Lower leg skin (tissue), 3 donors: ENCODE measurements around the gene DIP2C.

Experiments used
- POLR2A ChIP-seq, 2 donors: fragments of 450-650 bp; IDR thresholded peaks; one replicate each; pipeline ENCODE4 v1.6.1; 2016 to 2017; ENCODE audit warnings: antibody characterized with exemption in 2 of 2, mild to moderate bottlenecking in 1 of 2, moderate library complexity in 1 of 2
- TF ChIP-seq, protein P1 (sequence below), 3 donors: fragments of 450-650 bp; IDR thresholded peaks; one replicate each; pipeline ENCODE4 v1.5.1; 2016; ENCODE audit warnings: antibody characterized with exemption in 3 of 3, mild to moderate bottlenecking in 3 of 3, moderate library complexity in 2 of 3

DNA sequence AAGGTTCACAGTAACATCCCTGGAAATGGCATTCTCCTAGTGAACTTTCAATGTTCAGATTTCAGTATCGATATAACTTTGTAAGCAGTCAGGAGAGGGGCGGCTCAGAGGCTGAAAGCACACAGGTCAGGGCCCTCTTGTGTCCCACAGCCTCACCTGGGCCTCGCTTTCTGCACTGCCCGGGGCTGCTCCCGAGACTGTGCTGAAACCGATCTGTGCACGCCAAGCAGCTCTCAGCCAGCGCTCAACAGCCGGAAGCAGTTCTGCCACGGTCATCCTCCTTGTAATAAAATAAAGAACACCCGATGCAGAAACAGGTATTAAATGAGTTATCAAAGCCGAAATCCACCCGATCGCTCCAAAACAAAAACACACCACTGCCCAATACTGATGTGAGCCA is 106.0 kb downstream of the DIP2C start:
- TF ChIP-seq, protein P1, sequence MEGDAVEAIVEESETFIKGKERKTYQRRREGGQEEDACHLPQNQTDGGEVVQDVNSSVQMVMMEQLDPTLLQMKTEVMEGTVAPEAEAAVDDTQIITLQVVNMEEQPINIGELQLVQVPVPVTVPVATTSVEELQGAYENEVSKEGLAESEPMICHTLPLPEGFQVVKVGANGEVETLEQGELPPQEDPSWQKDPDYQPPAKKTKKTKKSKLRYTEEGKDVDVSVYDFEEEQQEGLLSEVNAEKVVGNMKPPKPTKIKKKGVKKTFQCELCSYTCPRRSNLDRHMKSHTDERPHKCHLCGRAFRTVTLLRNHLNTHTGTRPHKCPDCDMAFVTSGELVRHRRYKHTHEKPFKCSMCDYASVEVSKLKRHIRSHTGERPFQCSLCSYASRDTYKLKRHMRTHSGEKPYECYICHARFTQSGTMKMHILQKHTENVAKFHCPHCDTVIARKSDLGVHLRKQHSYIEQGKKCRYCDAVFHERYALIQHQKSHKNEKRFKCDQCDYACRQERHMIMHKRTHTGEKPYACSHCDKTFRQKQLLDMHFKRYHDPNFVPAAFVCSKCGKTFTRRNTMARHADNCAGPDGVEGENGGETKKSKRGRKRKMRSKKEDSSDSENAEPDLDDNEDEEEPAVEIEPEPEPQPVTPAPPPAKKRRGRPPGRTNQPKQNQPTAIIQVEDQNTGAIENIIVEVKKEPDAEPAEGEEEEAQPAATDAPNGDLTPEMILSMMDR (IDR thresholded peaks at IDR 0.05): no peak
- TF ChIP-seq POLR2A (IDR thresholded peaks at IDR 0.05): no peak
